ENCODE data around the gene DIAPH1.
A peak's percentile ranks its signal among the peaks of the same experiment; 100 is the strongest.

Gene DIAPH1

DNA sequence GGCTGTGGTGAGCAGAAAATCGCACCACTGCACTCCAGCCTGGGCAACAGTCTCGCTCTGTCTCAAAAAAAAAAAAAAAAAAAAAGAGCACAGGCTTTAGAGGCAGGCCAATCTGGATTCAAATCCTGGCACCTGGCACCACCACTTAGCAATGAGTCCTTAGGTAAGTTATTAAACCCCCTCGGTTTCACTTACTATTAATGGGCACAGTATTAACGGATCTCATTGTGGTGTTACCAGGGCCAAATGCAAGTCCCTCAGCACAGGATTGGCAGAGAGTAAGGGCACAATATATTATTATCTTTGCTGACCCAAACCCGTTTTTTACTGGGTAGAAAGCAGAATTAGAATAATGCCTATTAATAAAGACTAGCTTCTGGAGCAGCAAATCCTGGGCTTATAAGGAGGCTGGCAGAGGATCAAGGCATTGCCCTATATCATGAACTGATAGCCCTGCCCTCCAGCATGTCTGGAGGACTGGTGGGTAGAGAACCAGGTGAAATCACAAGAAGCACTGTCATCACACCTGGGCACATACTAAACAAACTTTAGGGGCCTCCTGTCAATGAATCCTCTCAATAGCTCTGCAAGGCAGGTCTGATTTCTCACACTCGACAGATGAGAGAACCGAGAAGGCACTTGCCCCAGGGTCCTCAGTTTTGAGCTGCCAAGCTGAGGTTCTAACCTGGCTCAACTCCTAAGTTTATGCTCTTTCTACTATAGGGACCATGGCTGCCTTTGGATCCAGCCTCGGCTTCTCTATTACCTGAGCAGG lies 112.2 kb downstream of the DIAPH1 start:
- no peak for DNase-seq (ENCODE audit: low spot score)
- CTCF ChIA-PET, result interaction anchor here (0.7 to 1.7 kb wide), 3 partner anchors 16 to 57 kb away, joined by 3 to 5 read pairs (median 3); no protein-coding TSS in a partner anchor

GRCh38 chr5:141504216-141504615 lies 114.6 kb downstream of the DIAPH1 start:
- POLR2A ChIA-PET (ENCODE audit: low non-redundant PET), result no interaction called here
- no peak for DNase-seq (ENCODE audit: low spot score)
- TF ChIP-seq, protein P1, sequence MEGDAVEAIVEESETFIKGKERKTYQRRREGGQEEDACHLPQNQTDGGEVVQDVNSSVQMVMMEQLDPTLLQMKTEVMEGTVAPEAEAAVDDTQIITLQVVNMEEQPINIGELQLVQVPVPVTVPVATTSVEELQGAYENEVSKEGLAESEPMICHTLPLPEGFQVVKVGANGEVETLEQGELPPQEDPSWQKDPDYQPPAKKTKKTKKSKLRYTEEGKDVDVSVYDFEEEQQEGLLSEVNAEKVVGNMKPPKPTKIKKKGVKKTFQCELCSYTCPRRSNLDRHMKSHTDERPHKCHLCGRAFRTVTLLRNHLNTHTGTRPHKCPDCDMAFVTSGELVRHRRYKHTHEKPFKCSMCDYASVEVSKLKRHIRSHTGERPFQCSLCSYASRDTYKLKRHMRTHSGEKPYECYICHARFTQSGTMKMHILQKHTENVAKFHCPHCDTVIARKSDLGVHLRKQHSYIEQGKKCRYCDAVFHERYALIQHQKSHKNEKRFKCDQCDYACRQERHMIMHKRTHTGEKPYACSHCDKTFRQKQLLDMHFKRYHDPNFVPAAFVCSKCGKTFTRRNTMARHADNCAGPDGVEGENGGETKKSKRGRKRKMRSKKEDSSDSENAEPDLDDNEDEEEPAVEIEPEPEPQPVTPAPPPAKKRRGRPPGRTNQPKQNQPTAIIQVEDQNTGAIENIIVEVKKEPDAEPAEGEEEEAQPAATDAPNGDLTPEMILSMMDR (conservative IDR thresholded peaks at IDR 0.05; ENCODE audit: low read depth), result no peak
- CTCF ChIA-PET, result interaction anchor here (1.0 kb wide), 1 partner anchor 26 kb away, joined by 4 read pairs; no protein-coding TSS in a partner anchor
- H3K27ac ChIP-seq, result no peak overlapping the region

More for the DNA sequence above, 112.2 kb downstream of the DIAPH1 start:
- peak overlapping the region; percentile 97 for H3K27ac ChIP-seq
- TF ChIP-seq, protein P1 (conservative IDR thresholded peaks at IDR 0.05; ENCODE audit: low read depth), result no peak
- POLR2A ChIA-PET (ENCODE audit: low non-redundant PET), result no interaction called here

- TF ChIP-seq, protein P1 (conservative IDR thresholded peaks at IDR 0.05; ENCODE audit: low read depth), result no peak
- H3K27ac ChIP-seq, result no peak overlapping the region
- ChIA-PET POLR2A (ENCODE audit: low non-redundant PET) (no interaction called here), CTCF (no interaction called here)
- no peak for DNase-seq (ENCODE audit: low spot score)
These were observed 115.1 kb downstream of the DIAPH1 start for GRCh38 chr5:141503681-141504080.

DNA sequence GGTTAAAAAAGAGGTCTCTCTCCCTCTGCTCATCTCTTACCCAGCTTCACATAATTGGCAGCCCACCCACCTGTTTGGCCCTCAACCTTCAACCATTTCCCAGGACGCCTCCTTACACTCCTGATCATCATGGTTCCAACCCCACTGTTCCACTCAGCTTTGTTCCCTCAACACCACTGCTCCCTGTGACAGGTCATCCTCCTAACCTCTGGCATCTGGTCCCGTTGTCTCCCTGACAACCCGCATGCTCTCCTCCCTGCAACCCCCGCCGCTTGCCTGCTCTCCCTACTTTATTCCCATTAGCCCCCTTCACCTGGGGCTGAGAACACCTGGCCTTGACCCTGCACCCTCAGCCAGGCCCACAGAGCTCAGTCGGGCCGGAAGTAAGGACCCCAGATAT lies 117.0 kb downstream of the DIAPH1 start:
- DNase-seq (ENCODE audit: low spot score), result no peak
- POLR2A ChIA-PET (ENCODE audit: low non-redundant PET), result no interaction called here
- CTCF ChIA-PET, result interaction anchor here (0.6 to 3.1 kb wide), 3 partner anchors 10 to 584 kb away, joined by 3 to 9 read pairs (median 4); no protein-coding TSS in a partner anchor
- TF ChIP-seq, protein P1 (conservative IDR thresholded peaks at IDR 0.05; ENCODE audit: low read depth), result no peak
- H3K27ac ChIP-seq, result no peak overlapping the region

GRCh38 chr5:141496038-141496437 lies 122.8 kb downstream of the DIAPH1 start:
- ChIA-PET POLR2A (ENCODE audit: low non-redundant PET) (no interaction called here), CTCF (interaction anchor here (1.1 kb wide), 1 partner anchor 304 kb away, joined by 3 read pairs; the partner anchor contains the start of gene PCDHB10)
- TF ChIP-seq, protein P1 (conservative IDR thresholded peaks at IDR 0.05; ENCODE audit: low read depth), result no peak
- H3K27ac ChIP-seq, result peak overlapping the region; percentile 6; the same call in 1 of the 2 replicates
- DNase-seq (ENCODE audit: low spot score), result no peak

DNA sequence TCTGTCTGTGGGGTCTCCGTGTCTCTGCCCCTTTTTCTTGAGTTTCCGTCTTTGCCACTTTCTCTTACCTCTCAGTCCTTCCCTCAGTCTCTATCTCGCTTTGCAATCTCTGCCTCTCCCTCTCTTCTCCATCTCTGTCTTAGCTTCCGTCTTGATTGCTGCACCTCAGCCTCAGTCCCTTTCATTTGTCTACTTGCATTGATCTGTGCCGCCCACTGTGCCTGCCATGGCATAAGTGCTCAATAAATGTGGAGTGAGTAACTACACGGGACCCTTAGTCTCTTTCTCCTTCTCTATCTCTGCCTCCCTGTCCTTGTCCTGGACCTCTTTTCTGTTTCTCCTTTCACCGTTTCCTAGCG lies 123.4 kb downstream of the DIAPH1 start:
- 0 out of 2 replicates have a peak overlapping the region, but pooled peaks have one; percentile 4 for H3K27ac ChIP-seq
- POLR2A ChIA-PET (ENCODE audit: low non-redundant PET), result no interaction called here
- no peak for DNase-seq (ENCODE audit: low spot score)
- TF ChIP-seq, protein P1 (conservative IDR thresholded peaks at IDR 0.05; ENCODE audit: low read depth), result no peak
- CTCF ChIA-PET, result no interaction called here
